ENCODE measurements around the gene GHDC.
"Not testable (repeated sequence)": the region's sequence is repeated elsewhere in the genome, so short reads cannot be mapped to it uniquely, and the experiment has no call there.

Gene GHDC

DNA sequence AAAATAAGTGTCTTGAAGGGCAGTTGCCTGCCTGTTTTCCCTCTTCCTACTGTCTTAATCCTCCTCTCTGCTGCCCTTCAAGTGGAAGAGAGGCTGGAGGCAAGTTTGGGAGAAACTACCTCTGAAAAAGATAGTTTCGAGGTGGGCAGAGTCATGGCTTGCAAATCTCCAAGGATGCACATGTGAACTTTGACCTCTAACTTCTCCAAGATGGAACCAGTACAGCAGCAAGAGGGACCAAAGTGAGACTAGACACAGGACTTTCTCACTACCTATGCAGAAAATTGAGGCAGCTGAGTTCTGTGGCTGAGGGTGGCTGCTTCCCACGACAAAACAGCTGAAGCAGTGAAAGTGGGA is 12.5 kb downstream of the GHDC start:
- no peak for DNase-seq

DNA sequence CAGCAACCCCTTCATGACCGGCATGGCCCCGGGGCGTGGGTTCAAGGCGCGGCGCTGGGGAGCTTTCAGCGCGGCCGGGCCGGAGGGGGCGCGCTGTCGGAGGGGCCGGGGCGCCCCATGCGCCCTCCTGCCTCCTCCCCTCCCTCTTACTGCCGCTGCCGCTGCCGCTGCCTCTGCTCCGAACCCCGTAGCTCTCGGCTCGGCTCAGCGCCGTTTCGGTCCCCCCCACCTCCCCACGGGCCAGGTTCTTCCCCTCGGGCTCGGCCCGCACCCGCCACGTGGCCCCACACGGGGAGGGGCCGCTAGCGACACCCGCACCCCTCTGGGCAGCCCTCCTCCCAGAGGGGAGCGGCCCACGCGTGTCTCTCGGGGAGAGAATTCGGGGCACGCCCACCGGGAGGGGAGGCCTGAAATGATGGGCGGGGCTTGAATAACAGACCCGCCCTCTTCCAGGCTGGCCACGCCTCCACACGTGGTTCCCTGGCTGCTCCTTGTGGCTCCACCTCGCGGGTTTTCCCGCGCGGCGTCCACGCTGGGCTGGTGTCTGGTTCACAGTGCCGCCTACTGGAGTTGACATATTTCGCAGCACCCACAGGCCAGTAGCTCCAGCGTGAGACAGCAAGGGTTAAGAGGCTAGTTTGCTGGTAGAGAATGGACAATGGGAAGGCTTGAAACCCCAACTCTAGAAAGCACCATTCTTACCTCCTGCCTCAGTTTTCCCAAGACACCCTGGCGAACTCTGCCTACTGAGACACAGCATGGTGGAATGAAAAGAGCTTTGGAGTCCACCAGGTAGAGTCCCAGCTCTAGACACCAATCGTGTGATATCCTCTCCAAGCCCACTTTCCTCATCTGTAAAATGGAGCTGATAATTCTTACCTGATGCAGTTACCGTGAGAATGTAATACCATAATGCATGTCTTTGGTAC is 13.1 kb downstream of the GHDC start, which contains the start of gene KCNH4:
KCNH4 (minus strand) TSS at position 221 of the 929 bp plus-strand sequence; CDS start at position 24, 197 bp downstream.
- DNase-seq, result peak; percentile 61 to 74 (median 70)

DNA sequence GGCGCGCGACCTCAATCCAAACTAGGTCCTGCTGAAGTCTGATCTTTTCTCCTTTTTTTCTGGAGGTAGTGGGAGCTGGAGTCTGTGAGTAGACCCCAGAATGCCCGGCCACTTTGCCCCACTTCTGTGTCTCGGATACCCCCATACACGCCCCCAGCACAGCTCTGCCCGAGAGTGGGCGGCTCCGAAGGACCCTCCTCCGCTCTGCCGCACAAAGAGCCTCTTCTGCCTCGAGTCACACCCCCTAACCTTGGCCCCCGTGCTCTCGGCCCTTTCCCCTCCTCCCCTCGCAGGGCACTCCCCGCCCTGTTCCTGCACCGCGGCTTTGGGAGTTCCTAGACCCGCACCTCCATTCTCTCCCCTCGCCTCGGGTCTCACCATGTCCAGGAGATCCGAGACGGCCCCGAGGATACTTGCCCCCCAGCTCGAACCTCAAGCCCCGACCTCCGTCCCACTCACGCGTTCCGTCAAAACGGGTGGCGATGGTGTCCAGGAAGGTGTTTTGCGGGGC is 13.8 kb downstream of the GHDC start:
- DNase-seq, result no peak

DNA sequence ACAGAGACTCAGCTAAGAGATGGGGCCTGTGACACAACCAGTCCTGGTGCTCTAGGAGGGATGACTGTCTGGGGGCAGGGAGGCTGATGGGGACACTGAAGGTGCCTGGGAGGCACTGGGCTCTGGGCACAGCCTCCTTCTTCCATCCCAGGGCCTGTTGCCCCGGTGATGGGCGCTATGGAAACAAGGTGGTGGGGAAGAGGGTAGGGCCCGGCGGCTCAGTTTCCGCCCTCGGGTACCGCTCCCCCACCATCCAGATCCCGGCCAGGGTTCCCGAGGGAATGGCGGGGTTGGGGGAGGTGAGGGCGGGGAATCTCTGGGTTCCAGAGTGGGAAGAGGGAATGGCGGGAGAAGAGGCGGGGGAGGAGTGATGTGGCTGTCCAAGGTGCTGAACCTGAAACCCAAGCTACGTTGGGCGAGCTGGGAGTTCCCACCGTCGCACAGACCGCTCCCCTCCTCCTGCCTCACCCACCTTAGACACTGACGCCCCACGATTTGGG is 14.3 kb downstream of the GHDC start:
- DNase-seq, result no peak

DNA sequence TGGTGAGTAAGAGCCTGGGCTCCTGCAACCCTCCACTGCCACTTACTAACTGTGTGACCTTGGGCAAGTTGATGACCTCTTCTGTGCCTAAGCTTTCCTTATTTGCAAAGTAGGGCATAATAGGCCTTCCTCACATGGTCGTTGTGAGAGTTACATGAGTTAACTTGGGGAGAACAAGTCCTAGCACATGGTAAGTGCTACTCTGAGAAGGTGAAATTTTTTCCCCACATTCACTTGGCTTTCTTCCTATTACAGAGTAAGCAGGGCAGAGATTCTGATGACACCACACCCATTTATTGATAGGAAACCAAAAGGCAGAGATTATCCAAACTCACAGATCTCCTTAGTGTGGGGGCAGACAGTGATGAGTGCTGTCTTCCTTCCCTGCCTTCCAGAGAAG is 15.0 kb downstream of the GHDC start:
- no peak for DNase-seq

DNA sequence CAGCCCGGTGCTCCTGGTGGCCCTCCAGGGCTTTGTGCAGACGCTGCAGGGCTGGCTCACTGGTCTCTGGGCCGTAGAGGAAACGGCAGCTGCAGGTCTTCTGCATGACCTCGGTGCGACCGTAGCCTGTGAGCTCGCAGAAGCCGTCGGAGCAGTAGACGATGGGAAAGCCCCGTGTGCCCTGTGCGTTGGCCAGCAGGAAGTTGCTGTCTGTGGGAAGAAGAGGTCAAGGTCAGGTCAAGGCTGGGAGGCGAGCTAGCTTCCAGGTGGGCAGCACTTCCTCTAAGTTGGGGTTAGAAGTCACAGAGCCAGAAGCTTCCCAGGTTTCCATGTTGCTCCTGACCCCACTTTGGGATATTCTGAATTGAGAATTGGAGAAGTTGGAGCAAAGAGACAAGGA is 15.5 kb downstream of the GHDC start:
- DNase-seq, result no peak

DNA sequence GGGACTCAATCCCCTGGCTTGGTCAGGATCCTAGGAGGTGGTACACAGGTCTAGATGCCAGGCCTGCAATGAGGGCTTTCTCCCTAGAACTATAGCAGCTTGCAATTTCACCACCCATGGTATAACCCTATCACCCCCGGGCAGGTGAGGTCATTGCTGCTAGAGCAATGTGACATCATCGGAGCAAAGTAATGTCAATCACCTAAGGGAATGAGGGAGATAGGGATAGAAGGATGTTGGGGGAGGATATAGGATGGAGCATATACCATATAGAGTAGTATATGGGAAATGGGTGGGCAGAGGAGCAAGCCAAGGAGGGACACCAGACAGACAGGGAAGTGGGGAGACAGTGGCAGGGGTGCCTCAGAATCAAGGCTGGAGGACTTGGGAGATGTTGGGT is 16.6 kb downstream of the GHDC start:
- DNase-seq, result no peak

DNA sequence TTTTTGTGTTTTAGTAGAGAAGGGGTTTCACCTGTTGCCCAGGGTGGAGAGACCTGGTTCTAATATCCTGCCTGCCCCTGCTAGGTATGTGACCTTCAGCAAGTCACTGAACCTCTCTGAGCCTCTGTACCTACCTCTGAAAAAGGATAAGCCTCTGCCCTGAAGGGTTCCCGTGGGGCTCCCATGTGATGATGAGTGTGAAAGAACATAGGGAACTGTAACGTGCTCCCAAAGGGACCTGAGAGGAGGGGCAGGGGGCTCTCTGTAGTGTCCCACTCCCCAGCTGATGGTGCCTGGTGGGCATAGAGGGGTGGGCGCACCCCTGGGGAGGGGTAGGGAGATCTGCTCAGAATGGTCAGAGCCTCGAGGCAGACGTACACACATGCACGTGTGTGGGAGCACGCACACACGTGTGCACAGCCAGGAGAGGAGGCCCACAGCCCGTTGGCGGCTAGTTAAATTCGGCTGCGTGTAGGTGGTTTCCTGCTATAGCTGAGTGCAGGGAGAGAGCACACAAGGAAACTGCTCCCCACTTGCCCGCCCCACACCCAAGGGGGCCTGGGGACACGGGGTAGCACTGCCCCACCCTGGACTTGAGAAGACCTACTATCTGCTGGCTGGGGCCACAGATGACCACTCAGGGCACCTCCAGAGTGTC is 20.0 kb downstream of the GHDC start:
- no peak for DNase-seq

DNA sequence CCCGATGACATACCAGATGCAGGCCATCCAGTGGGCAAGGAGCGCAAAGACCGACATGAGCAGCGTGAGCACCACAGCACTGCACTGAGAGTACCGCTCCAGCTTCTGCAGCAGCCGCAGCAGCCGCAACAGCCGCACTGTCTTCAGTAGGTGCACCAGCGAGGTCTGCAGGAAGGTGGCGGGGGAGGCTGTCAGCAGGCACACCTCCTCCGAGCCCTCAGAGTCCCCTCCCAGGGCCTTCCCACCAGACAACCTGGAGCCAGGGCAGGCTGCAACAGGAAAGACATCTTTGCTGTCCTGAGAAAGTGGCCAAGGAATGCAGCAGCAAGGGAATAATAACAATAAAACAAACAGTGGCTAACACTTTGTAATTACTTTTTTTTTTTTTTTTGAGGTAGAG is 22.5 kb downstream of the GHDC start:
- no peak for DNase-seq

DNA sequence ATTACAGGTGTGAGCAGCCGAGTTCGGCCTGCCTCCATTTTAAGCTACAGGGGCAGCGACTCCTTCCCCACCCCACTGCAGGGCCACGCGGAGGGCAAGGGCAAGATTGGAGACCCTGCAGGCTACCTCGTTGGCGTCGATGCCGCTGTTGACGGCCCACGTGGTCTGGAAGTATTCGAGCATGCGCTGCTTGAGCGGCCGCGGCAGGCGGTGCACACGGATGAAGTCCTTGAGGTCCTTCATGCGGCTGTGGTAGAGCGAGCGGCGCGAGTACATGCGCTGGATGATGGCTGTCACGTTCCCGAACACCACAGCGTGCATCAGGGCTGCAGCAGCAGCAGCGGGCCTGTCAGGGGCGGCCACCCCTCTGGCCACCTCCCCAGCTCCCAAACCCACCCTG is 24.9 kb downstream of the GHDC start:
- DNase-seq, result no peak

DNA sequence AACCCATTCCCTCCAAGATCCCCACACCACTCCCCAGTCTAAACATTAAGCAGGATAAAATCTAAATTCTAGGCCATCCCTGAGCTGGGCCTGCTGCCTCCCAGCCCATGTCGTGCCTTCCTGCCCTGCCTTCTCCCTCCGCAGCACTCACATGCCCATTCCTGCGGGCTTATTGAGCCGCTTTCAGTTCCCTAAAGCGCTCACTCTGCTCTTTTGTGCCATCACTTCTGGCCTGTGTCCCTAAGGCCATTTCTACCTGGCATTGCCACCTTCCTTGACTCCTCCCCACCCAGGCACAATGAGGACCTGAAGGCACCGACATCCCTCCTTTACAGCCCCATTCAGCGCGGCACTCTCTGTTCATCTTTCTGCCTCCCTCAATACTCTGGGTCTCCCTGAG is 26.5 kb downstream of the GHDC start:
- DNase-seq, result no peak

DNA sequence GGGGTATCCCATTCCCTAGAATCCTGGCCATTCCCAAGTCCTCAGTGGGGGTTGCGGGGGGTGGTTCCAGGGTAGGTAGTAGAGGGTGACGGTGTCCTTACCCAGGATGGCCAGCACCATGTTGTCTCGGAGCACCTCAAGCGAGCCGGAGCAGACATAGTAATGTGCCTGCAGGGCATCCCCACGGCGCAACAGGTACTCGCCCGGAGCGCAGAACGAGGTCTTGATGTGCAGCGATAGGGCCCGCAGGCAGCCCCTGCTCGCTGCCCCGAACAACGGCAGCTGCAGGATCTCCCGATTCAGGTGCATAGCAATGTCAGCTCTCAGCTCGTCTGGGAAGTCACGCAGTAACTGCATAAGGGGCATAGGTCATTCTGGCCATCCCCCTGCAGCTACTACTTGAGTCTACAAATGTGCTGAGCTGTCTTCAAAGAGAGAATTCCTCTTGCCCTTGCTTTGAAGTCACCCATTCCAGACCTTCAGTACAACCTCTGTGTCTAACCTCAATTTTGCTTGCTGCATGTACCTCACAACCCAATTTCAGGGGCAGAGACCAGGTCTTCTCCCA is 28.0 kb downstream of the GHDC start:
- DNase-seq, result no peak

DNA sequence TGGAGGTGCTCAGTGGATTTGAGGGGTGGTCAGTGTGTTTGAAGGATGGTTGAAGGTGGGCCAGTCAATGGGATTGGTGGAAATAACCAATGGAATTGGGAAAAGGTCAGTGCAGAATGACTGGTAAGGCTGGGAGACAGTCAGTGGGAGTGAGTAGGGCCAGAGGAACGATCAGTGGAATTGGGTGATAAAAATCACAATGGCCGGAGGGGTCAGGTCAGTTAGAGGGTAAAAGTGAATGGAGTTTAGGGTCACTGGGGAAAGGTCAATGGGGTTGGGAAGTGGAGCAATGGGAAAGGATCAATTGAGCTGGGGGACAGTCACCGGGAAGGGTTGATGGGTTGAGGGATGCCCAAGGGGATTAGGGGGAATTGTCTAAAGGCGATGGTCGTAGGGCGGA is 28.5 kb downstream of the GHDC start:
- no peak for DNase-seq

DNA sequence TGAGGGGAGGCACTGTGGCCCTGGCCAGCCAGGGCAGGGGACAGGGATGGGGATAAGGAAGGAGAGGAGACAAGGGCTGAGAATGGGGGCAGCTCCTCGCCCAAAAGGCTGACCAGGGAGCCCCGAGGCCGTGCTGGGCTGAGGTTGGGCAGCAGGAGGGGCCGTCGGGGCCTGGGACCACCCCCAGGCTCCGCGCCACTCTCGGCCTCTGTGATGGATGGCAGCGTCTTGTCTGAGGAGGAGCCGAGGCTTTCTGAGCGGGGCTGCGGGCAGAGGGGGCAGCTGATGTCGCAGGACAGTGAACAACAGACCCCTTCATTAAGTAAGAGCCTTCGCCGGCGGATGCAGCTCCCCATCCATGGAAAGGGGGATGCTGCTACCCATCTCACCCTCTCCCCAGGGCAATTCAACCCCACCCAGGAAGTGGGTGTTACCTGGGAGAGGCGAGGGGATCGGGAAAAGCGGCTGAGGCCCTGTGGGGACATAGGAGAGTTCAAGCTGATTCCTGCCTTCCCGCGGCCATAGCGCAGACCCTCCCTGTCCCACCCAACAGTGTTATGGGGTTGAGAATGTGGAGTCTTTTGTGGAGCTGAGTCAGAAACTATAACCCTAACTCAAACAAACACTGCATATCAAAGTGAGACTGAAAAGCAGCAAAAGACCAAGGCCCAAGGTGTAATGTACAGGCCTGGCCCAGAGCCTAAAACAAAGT is 30.4 kb downstream of the GHDC start:
- DNase-seq, result no peak

DNA sequence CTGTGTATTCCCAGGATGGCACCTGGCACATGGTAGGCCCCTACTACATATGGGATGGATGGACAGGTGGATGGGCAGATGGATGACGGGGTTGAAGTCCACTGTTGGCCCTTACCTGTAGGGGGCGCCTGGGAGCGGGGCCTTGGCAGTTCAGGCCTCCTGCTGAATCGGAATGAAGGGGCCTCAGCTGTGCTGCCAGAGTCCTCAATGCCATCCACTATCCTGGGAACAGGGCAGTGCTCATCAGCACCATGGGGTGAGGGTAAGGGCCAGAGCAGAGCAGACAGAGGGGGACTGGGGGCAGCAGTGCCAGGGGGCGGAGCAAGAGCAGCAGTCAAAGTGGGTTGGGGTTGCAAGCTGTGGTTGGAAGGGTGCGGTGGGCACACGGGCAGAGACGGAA is 31.2 kb downstream of the GHDC start:
- peak in 2 of 4 experiments; percentile 9 to 21 for DNase-seq

DNA sequence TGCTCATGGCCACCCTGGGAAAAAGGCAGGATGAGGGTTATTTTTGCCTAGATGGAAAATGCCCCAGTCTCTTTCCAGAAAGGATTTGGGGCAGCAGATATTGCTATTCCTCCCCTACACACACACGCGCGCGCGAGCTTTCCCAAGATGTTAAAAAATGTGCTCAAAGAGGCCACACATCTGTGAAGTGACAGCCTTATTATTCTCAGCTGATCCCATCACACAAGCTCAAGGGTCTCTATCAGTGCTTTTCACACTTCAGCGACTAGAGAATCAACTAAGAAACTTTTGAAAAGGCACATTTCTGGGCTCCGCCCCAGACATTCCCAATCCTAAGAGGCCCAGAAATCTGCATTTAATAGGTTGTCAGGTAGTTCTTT is 33.8 kb downstream of the GHDC start:
- no peak for DNase-seq

DNA sequence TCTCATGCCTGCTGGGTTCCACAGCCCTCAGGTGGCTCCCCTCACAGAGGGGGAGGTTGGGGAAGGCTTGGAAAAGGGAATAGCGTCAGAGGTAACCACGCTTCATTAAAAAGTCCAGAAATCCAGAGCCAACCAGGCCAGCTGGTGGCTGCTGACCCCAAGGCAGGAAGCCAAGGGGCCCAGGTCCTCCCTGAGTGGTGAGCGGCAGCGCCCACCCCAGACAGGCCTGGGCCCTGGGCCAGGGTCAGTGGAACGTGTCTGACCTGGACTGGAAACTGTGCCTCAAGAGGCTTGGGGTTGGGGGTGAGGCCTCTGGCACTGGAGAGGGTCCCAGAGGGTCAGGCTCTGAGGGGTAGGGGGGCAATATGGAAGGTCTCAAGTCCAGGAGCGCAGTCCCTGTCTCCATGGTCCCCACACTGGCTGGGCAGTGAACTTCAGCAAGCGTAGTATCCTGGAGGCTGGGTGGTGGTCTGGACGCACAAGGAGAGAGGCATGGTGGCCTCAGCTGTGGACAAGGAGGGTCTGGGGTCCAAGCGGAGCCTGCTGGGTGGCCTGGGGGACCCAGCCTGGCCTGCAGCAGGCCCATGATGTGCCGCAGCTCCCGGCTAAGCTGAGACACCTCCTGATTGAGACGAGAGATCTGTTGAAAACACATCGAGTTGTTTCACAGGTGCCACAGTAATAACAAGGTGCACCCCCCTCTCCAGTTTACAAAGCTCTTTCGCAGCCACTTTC is 34.3 kb downstream of the GHDC start:
- DNase-seq, result no peak

DNA sequence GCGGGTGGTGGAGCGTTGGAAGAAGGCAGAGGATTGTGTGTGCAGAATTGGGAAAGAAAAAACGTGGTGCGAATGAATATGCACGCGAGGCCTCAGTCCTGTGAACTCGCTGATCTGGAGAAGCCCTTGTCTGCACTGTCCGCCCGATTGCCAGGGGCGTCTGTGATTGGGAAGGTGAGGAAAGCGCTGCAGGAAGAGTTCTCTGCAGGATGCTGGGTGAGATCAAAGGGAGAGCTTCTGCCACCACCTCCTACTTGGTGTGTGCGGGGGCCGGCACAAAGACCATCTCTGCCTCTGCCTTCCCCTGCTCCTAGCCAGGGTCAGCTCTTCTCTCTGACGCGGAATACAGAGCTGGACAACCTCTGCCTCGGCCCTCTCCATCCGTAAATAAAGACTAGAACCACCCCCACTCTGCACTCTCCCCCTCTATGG is 38.7 kb downstream of the GHDC start:
- no peak for DNase-seq

DNA sequence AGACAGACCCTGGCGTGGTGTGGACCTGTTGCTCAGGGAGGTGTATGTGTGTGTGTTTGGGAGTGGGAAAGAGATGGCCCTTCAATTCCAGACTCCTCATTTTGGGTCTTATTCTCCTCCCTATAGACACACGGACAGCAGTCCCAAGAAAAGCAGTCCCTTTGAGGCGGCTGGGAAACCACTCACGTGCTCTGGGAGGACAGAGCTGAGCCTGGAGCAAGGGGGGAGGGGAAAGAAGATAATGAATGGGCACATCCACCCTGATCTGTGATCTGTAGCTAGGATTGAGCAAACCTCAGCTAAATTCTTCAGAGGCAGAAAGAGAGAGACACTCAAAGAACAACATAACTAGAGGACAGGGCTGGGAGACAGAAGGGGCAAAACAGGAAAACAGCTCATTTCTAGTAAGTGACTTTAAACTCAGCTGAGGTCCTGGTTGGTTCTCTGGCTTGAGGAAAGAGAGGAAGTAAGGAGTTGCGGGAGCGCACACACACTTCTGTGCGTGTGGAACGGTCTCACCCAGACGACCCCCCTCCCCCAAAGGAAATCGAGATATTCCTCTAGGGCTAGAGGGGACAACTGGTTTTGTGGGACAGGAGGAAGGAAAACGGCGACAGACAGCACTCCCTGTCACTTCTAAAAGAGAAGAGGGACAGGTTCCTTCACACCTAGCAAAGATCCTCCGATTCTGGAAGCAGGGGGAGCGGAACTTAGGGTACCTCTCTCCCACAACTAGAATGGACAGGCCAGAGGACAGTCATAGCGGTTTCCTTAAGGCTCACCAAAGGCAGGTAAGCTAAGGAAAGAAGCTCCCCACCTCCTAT is 40.2 kb downstream of the GHDC start:
- no peak for DNase-seq

DNA sequence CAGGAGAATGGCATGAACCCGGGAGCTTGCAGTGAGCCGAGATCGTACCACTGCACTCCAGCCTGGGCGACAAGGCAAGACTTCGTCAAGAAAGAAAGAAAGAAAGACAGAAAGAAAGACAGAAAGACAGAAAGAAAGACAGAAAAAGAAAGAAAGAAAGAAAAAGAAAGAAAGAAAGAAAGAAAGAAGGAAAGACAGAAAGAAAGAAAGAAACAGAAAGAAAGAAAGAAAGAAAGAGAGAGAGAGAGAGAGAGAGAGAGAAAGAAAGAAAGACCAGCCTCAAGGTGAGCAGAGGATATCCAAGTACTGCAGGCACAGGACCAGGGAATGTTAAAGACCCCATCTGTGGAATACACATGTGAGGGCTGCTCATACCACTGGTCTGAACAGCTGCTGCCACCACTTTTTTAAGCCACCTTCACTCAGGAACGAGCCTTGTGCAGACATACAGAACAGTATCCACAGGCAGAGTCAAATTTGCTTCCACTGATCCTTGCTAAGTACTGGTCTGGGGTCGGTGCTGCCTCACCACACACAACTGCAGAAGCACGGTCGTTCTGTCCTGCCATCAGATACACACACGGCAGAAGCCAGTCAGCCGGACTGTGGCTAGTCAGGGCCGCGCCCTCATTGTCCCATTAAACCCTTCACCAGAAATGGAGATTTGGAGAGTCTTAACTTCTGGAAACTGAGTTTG is 47.2 kb downstream of the GHDC start:
- no peak for DNase-seq

DNA sequence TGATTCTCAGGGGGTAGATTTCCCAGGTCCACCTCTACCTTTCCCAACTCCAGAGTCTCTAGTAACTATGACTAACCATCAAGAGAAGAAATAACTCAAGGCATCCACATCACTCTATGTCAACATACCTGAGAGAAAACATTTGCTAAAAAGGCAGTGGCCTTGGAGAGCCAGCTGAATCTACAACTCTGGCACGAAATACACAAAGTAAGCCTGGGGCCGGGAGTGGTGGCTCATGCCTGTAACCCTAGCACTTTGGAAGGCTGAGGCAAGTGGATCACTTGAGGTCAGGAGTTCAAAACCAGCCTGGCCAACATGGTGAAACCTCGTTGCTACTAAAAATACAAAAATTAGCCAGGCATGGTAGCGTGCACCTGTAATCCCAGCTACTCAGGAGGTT is 51.2 kb downstream of the GHDC start:
- DNase-seq, result not testable (repeated sequence)

All from activated CD4-positive, CD25-positive, alpha-beta regulatory T cell (primary cell).